ENCODE data around the gene PCBP4.

The PCBP4 gene

GRCh38 chr3:51974277-51974962 lies 7.2 kb upstream of the PCBP4 start:
- H3K4me3 Mint-ChIP-seq, result peak overlapping the region; percentile 95
- no peaks in the 10 kb centered on the region for H3K27me3 Mint-ChIP-seq
- H3K27ac Mint-ChIP-seq, result peak overlapping the region; percentile 90
- H3K9me3 Mint-ChIP-seq, result no peaks in the 10 kb centered on the region
- peaks cover 2% of the 10 kb centered on the region for H3K36me3 Mint-ChIP-seq
- peak; percentile 43 for DNase-seq
- peaks cover 42% of the 10 kb centered on the region for H3K4me1 Mint-ChIP-seq
- CTCF ChIA-PET, result interaction anchor here (0.6 to 2.8 kb wide), 14 partner anchors 8 to 644 kb away, joined by 3 to 25 read pairs (median 4); partner anchors contain the start of genes ACY1, PARP3, RPL29 and RRP9

GRCh38 chr3:51971350-51971749 lies 4.1 kb upstream of the PCBP4 start:
- no peak overlapping the region for H3K4me3 Mint-ChIP-seq
- peaks cover 2% of the 10 kb centered on the region for H3K36me3 Mint-ChIP-seq
- H3K9me3 Mint-ChIP-seq, result no peaks in the 10 kb centered on the region
- H3K27me3 Mint-ChIP-seq, result peaks cover 5% of the 10 kb centered on the region
- no peak for DNase-seq
- no peak overlapping the region for H3K27ac Mint-ChIP-seq
- H3K4me1 Mint-ChIP-seq, result peaks cover 39% of the 10 kb centered on the region
- CTCF ChIA-PET, result interaction anchor here (1.0 to 1.4 kb wide), 2 partner anchors 11 to 29 kb away, joined by 3 read pairs; partner anchors contain the start of gene PARP3

- Mint-ChIP-seq H3K36me3 (peaks cover 2% of the 10 kb centered on the region), H3K27ac (peak overlapping the region; percentile 29), H3K9me3 (no peaks in the 10 kb centered on the region), H3K4me1 (peaks cover 38% of the 10 kb centered on the region), H3K4me3 (no peak overlapping the region), H3K27me3 (peaks cover 11% of the 10 kb centered on the region)
- CTCF ChIA-PET, result interaction anchor here (0.8 to 1.4 kb wide), 2 partner anchors 28 to 30 kb away, joined by 3 read pairs; partner anchors contain the start of gene PARP3
- DNase-seq, result no peak
Observed at GRCh38 chr3:51970606-51971300, 3.5 kb upstream of the PCBP4 start.

- peaks cover 38% of the 10 kb centered on the region for H3K4me1 Mint-ChIP-seq
- H3K4me3 Mint-ChIP-seq, result no peak overlapping the region
- H3K9me3 Mint-ChIP-seq, result no peaks in the 10 kb centered on the region
Observed at GRCh38 chr3:51969841-51970240, 2.6 kb upstream of the PCBP4 start.

GRCh38 chr3:51968883-51969678 lies 1.8 kb upstream of the PCBP4 start:
- Mint-ChIP-seq H3K36me3 (peaks cover 2% of the 10 kb centered on the region), H3K27ac (no peak overlapping the region), H3K4me1 (peaks cover 30% of the 10 kb centered on the region), H3K27me3 (peaks cover 27% of the 10 kb centered on the region), H3K4me3 (peak overlapping the region; percentile 42), H3K9me3 (no peaks in the 10 kb centered on the region)
- DNase-seq, result no peak
- CTCF ChIA-PET, result interaction anchor here (0.7 to 1.4 kb wide), 2 partner anchors 12 to 28 kb away, joined by 3 to 4 read pairs; partner anchors contain the start of gene RRP9

More at GRCh38 chr3:51969841-51970240, 2.6 kb upstream of the PCBP4 start:
- DNase-seq, result no peak
- H3K36me3 Mint-ChIP-seq, result peaks cover 2% of the 10 kb centered on the region
- no peak overlapping the region for H3K27ac Mint-ChIP-seq
- CTCF ChIA-PET, result interaction anchor here (0.8 to 1.4 kb wide), 3 partner anchors 27 to 31 kb away, joined by 3 to 4 read pairs (median 3); partner anchors contain the start of genes PARP3 and RRP9
- H3K27me3 Mint-ChIP-seq, result peaks cover 21% of the 10 kb centered on the region

GRCh38 chr3:51968170-51968775 lies 1.0 kb upstream of the PCBP4 start:
- H3K27ac Mint-ChIP-seq, result no peak overlapping the region
- H3K36me3 Mint-ChIP-seq, result no peaks in the 10 kb centered on the region
- H3K4me3 Mint-ChIP-seq, result peak overlapping the region; percentile 80
- DNase-seq, result no peak
- CTCF ChIA-PET, result interaction anchor here (1.4 kb wide), 1 partner anchor 27 kb away, joined by 4 read pairs; the partner anchor contains the start of gene RRP9
- peaks cover 26% of the 10 kb centered on the region for H3K4me1 Mint-ChIP-seq
- H3K27me3 Mint-ChIP-seq, result peaks cover 32% of the 10 kb centered on the region
- H3K9me3 Mint-ChIP-seq, result no peaks in the 10 kb centered on the region

GRCh38 chr3:51966922-51967383 lies 301 bp downstream of the PCBP4 start:
- peak overlapping the region; percentile 82 for H3K4me3 Mint-ChIP-seq
- peaks cover 20% of the 10 kb centered on the region for H3K4me1 Mint-ChIP-seq
- CTCF ChIA-PET, result interaction anchor here (1.6 kb wide), 1 partner anchor 10 kb away, joined by 3 read pairs; no protein-coding TSS in a partner anchor
- H3K36me3 Mint-ChIP-seq, result no peaks in the 10 kb centered on the region
- H3K27me3 Mint-ChIP-seq, result peaks cover 45% of the 10 kb centered on the region
- DNase-seq, result no peak
- no peaks in the 10 kb centered on the region for H3K9me3 Mint-ChIP-seq
- peak overlapping the region; percentile 73 for H3K27ac Mint-ChIP-seq

GRCh38 chr3:51966486-51966885 lies 768 bp downstream of the PCBP4 start:
- CTCF ChIA-PET, result interaction anchor here (1.6 to 2.7 kb wide), 2 partner anchors 8 to 9 kb away, joined by 3 to 12 read pairs; partner anchors contain the start of genes ABHD14A and ABHD14B
- peaks cover 50% of the 10 kb centered on the region for H3K27me3 Mint-ChIP-seq
- no peak for DNase-seq
- H3K27ac Mint-ChIP-seq, result peak overlapping the region; percentile 73
- H3K9me3 Mint-ChIP-seq, result no peaks in the 10 kb centered on the region
- H3K36me3 Mint-ChIP-seq, result no peaks in the 10 kb centered on the region
- H3K4me3 Mint-ChIP-seq, result peak overlapping the region; percentile 82
- peaks cover 20% of the 10 kb centered on the region for H3K4me1 Mint-ChIP-seq

- Mint-ChIP-seq H3K9me3 (no peaks in the 10 kb centered on the region), H3K4me1 (peaks cover 20% of the 10 kb centered on the region), H3K4me3 (peak overlapping the region; percentile 82), H3K27me3 (peaks cover 55% of the 10 kb centered on the region), H3K27ac (no peak overlapping the region), H3K36me3 (no peaks in the 10 kb centered on the region)
- no peak for DNase-seq
- CTCF ChIA-PET, result interaction anchor here (1.6 to 2.7 kb wide), 2 partner anchors 8 to 9 kb away, joined by 3 to 12 read pairs; partner anchors contain the start of genes ABHD14A and ABHD14B
Observed at GRCh38 chr3:51966016-51966415, 1.2 kb downstream of the PCBP4 start.

GRCh38 chr3:51964521-51964920 lies 2.7 kb downstream of the PCBP4 start:
- CTCF ChIA-PET, result interaction anchor here (2.7 kb wide), 1 partner anchor 10 kb away, joined by 12 read pairs; the partner anchor contains the start of genes ABHD14A and ABHD14B
- Mint-ChIP-seq H3K27ac (no peak overlapping the region), H3K27me3 (peaks cover 64% of the 10 kb centered on the region), H3K4me1 (peaks cover 20% of the 10 kb centered on the region), H3K9me3 (no peaks in the 10 kb centered on the region), H3K36me3 (no peaks in the 10 kb centered on the region), H3K4me3 (no peak overlapping the region)
- DNase-seq, result no peak

GRCh38 chr3:51963951-51964451 lies 3.3 kb downstream of the PCBP4 start:
- Mint-ChIP-seq H3K27ac (no peak overlapping the region), H3K36me3 (no peaks in the 10 kb centered on the region), H3K4me1 (peaks cover 19% of the 10 kb centered on the region), H3K9me3 (no peaks in the 10 kb centered on the region), H3K4me3 (no peak overlapping the region), H3K27me3 (peaks cover 64% of the 10 kb centered on the region)
- no peak for DNase-seq
- CTCF ChIA-PET, result interaction anchor here (1.4 to 2.7 kb wide), 2 partner anchors 10 kb away, joined by 5 to 12 read pairs; partner anchors contain the start of genes ABHD14A and ABHD14B

- Mint-ChIP-seq H3K27me3 (peaks cover 67% of the 10 kb centered on the region), H3K9me3 (no peaks in the 10 kb centered on the region), H3K4me3 (no peak overlapping the region), H3K4me1 (peaks cover 16% of the 10 kb centered on the region), H3K27ac (no peak overlapping the region), H3K36me3 (no peaks in the 10 kb centered on the region)
- DNase-seq, result no peak
- CTCF ChIA-PET, result interaction anchor here (0.9 to 1.5 kb wide), 3 partner anchors 9 to 20 kb away, joined by 3 to 5 read pairs (median 3); no protein-coding TSS in a partner anchor
Observed at GRCh38 chr3:51962854-51963530, 4.3 kb downstream of the PCBP4 start.
